GM23338 (cell line): Measurements from ENCODE around the gene LIFR. TPM values are rescaled to one million over a fixed set of nuclear protein-coding genes. Genes with fewer than 3 reads are reported as not detected.

Experiments used
- ATAC-seq: fragments of 200-7000 bp; cut with Tn5 transposase; 3 replicates; pipeline ENCODE4 v1.9.1; 2020
- DNase-seq: peaks from one replicate; pipeline ENCODE4 v3.0.0-alpha.2; 2015; ENCODE audit warnings: low spot score
- H2AFZ ChIP-seq: fragments of 200-600 bp; sonication (generic); 2 replicates; pipeline ENCODE4 v1.8.0; 2016; ENCODE audit warnings: antibody characterized with exemption, mild to moderate bottlenecking, moderate library complexity
- H3F3A ChIP-seq: fragments of 200-600 bp; sonication (generic); replicated peaks from 2 replicates; pipeline ENCODE4 v1.8.0; 2017; ENCODE audit warnings: antibody characterized with exemption, mixed run types, low read depth
- H3K27ac ChIP-seq: fragments of 200-600 bp; sonication (generic); 2 replicates; pipeline ENCODE4 v1.6.1; 2016; ENCODE audit warnings: low read depth
- H3K27me3 ChIP-seq: fragments of 200-600 bp; sonication (generic); 2 replicates; pipeline ENCODE4 v1.8.0; 2016; ENCODE audit warnings: mild to moderate bottlenecking, mixed run types, moderate library complexity; ENCODE audit not compliant: insufficient read depth
- H3K36me3 ChIP-seq: fragments of 200-600 bp; sonication (generic); 2 replicates; pipeline ENCODE4 v1.8.0; 2016; ENCODE audit warnings: mild to moderate bottlenecking; ENCODE audit not compliant: insufficient read depth
- H3K4me1 ChIP-seq: fragments of 200-600 bp; sonication (generic); 2 replicates; pipeline ENCODE4 v1.8.0; 2016; ENCODE audit warnings: mild to moderate bottlenecking, moderate library complexity; ENCODE audit not compliant: insufficient read depth
- H3K4me2 ChIP-seq: fragments of 200-600 bp; sonication (generic); 2 replicates; pipeline ENCODE4 v1.7.1; 2017; ENCODE audit warnings: mixed run types
- H3K4me3 ChIP-seq: fragments of 200-600 bp; sonication (generic); 2 replicates; pipeline ENCODE4 v1.6.1; 2016; ENCODE audit warnings: mixed run types
- H3K79me2 ChIP-seq: fragments of 200-600 bp; sonication (generic); replicated peaks from 2 replicates; pipeline ENCODE4 v1.8.0; 2017; ENCODE audit warnings: mild to moderate bottlenecking; ENCODE audit not compliant: insufficient read depth
- H3K9me2 ChIP-seq: fragments of 200-600 bp; sonication (generic); 2 replicates; pipeline ENCODE4 v1.8.0; 2017; ENCODE audit not compliant: insufficient read depth
- H4K20me1 ChIP-seq: fragments of 200-600 bp; sonication (generic); replicated peaks from 2 replicates; pipeline ENCODE4 v1.8.0; 2017; ENCODE audit warnings: mild to moderate bottlenecking; ENCODE audit not compliant: insufficient read depth
- H3K27ac Mint-ChIP-seq: 2 replicates; pipeline ENCODE4 v1.8.0; 2020; ENCODE audit warnings: inconsistent platforms, mild to moderate bottlenecking, moderate library complexity, mixed read lengths
- H3K27me3 Mint-ChIP-seq: 3 replicates; pipeline ENCODE4 v1.8.0; 2022; ENCODE audit warnings: low read depth, mild to moderate bottlenecking, moderate library complexity, mixed read lengths, inconsistent platforms; ENCODE audit not compliant: insufficient read depth, poor library complexity
- H3K36me3 Mint-ChIP-seq: 3 replicates; pipeline ENCODE4 v1.8.0; 2021; ENCODE audit warnings: low read depth, mild to moderate bottlenecking, inconsistent platforms, moderate library complexity, mixed read lengths
- H3K4me1 Mint-ChIP-seq: 3 replicates; pipeline ENCODE4 v1.8.0; 2020; ENCODE audit warnings: mild to moderate bottlenecking, inconsistent platforms, mixed read lengths
- H3K4me3 Mint-ChIP-seq: 3 replicates; pipeline ENCODE4 v1.8.0; 2021; ENCODE audit warnings: moderate library complexity, mild to moderate bottlenecking, inconsistent platforms, mixed read lengths
- H3K9me3 Mint-ChIP-seq: 3 replicates; pipeline ENCODE4 v1.8.0; 2020; ENCODE audit warnings: moderate library complexity, mild to moderate bottlenecking, inconsistent platforms, mixed read lengths
- EZH2 ChIP-seq: fragments of 200-600 bp; sonication (generic); IDR thresholded peaks from one replicate; pipeline ENCODE4 v1.8.0; 2017; ENCODE audit warnings: antibody characterized with exemption, mild to moderate bottlenecking, low read depth; ENCODE audit not compliant: unreplicated experiment
- JUNB ChIP-seq: IDR thresholded peaks from one replicate; pipeline ENCODE4 v1.6.1; 2016; ENCODE audit warnings: antibody characterized with exemption; ENCODE audit not compliant: unreplicated experiment
- STAT1 ChIP-seq: IDR thresholded peaks from one replicate; pipeline ENCODE4 v1.6.1; 2016; ENCODE audit warnings: antibody characterized with exemption; ENCODE audit not compliant: unreplicated experiment
- ZNF114 ChIP-seq: fragments of 250-450 bp; sonication (Bioruptor Pico); IDR thresholded peaks from 2 replicates; pipeline ENCODE4 v1.5.0; 2020; ENCODE audit warnings: mild to moderate bottlenecking, moderate library complexity
- ZNF331 ChIP-seq: fragments of 250-450 bp; sonication (Bioruptor Pico); IDR thresholded peaks from 2 replicates; pipeline ENCODE4 v1.5.0; 2020; ENCODE audit warnings: low read depth, mild to moderate bottlenecking, moderate library complexity
- polyA plus RNA-seq: library from polyadenylated mRNA; unstranded; fragments of >200 nt; fragmentation: Nextera tagmentation; extraction: Ambion mirVana; gene quantifications from 2 replicates; pipeline ENCODE4 v1.2.1, GENCODE V29; 2016
- total RNA-seq: library from RNA; depleted of rRNA; stranded (reverse); fragments of >200 nt; shearing (Covaris generic); gene quantifications from 2 replicates; pipeline ENCODE4 v1.2.3, GENCODE V29; 2014
- TF ChIP-seq, protein P1 (sequence below): fragments of 250-450 bp; sonication (Bioruptor Pico); IDR thresholded peaks from 2 replicates; pipeline ENCODE4 v1.5.0; 2020; ENCODE audit warnings: mild to moderate bottlenecking, moderate library complexity
- TF ChIP-seq, protein P2 (sequence below), 2 experiments: fragments of 200-600 bp in 1 of 2; sonication (generic) in 1 of 2; conservative IDR thresholded peaks; 2 replicates each; pipeline versions ENCODE4 v1.5.1 to v1.6.1; 2016 to 2017; ENCODE audit warnings: antibody characterized with exemption in 2 of 2, low read depth in 2 of 2, mild to moderate bottlenecking in 2 of 2, moderate library complexity in 1 of 2
- TF ChIP-seq, protein P3 (sequence below): IDR thresholded peaks from 2 replicates; pipeline ENCODE4 v1.6.1; 2016; ENCODE audit warnings: antibody characterized with exemption
- TF ChIP-seq, protein P4 (sequence below): IDR thresholded peaks from one replicate; pipeline ENCODE4 v1.6.1; 2018; ENCODE audit warnings: antibody characterized with exemption; ENCODE audit not compliant: unreplicated experiment

LIFR gene
- total and polyA plus RNA-seq, 2 experiments from 2014 or later, result 11.0 to 25.2 TPM

DNA sequence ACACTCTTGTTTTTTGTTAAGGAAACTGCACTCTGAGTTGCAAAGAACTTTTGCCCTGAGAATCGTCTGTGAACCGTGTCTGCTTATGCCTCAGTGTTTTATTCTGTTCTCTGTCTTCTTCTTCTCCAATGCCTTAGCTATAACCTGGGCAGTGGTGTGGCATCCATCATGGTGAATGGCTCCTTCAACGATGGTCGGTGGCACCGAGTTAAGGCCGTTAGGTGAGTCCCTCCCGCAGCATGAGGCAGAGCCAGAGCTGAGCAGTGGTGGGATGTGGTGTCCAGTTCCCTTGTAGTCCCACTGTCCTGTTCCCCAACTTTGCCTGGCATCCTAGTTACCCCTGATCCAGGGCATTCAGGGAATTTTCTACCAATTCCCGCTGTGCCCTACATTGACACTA lies 98.3 kb downstream of the LIFR start:
- Mint-ChIP-seq H3K27me3 (peaks cover 5% of the 10 kb centered on the region), H3K36me3 (no peaks in the 10 kb centered on the region), H3K4me1 (no peaks in the 10 kb centered on the region), H3K9me3 (no peaks in the 10 kb centered on the region), H3K27ac (no peak overlapping the region), H3K4me3 (no peak overlapping the region)
- Histone ChIP-seq H3K4me1 (no peaks in the 10 kb centered on the region), H3K79me2 (no peaks in the 10 kb centered on the region), H3K4me2 (no peak overlapping the region), H2AFZ (no peak overlapping the region), H3K27me3 (no peaks in the 10 kb centered on the region), H3K36me3 (no peaks in the 10 kb centered on the region), H3K9me2 (peaks cover 15% of the 10 kb centered on the region; the same call in 1 of the 2 replicates), H3K4me3 (no peak overlapping the region), H3K27ac (no peak overlapping the region), H3F3A (no peaks in the 10 kb centered on the region), H4K20me1 (no peaks in the 10 kb centered on the region)
- ATAC-seq, result no peak
- TF ChIP-seq, protein P1, sequence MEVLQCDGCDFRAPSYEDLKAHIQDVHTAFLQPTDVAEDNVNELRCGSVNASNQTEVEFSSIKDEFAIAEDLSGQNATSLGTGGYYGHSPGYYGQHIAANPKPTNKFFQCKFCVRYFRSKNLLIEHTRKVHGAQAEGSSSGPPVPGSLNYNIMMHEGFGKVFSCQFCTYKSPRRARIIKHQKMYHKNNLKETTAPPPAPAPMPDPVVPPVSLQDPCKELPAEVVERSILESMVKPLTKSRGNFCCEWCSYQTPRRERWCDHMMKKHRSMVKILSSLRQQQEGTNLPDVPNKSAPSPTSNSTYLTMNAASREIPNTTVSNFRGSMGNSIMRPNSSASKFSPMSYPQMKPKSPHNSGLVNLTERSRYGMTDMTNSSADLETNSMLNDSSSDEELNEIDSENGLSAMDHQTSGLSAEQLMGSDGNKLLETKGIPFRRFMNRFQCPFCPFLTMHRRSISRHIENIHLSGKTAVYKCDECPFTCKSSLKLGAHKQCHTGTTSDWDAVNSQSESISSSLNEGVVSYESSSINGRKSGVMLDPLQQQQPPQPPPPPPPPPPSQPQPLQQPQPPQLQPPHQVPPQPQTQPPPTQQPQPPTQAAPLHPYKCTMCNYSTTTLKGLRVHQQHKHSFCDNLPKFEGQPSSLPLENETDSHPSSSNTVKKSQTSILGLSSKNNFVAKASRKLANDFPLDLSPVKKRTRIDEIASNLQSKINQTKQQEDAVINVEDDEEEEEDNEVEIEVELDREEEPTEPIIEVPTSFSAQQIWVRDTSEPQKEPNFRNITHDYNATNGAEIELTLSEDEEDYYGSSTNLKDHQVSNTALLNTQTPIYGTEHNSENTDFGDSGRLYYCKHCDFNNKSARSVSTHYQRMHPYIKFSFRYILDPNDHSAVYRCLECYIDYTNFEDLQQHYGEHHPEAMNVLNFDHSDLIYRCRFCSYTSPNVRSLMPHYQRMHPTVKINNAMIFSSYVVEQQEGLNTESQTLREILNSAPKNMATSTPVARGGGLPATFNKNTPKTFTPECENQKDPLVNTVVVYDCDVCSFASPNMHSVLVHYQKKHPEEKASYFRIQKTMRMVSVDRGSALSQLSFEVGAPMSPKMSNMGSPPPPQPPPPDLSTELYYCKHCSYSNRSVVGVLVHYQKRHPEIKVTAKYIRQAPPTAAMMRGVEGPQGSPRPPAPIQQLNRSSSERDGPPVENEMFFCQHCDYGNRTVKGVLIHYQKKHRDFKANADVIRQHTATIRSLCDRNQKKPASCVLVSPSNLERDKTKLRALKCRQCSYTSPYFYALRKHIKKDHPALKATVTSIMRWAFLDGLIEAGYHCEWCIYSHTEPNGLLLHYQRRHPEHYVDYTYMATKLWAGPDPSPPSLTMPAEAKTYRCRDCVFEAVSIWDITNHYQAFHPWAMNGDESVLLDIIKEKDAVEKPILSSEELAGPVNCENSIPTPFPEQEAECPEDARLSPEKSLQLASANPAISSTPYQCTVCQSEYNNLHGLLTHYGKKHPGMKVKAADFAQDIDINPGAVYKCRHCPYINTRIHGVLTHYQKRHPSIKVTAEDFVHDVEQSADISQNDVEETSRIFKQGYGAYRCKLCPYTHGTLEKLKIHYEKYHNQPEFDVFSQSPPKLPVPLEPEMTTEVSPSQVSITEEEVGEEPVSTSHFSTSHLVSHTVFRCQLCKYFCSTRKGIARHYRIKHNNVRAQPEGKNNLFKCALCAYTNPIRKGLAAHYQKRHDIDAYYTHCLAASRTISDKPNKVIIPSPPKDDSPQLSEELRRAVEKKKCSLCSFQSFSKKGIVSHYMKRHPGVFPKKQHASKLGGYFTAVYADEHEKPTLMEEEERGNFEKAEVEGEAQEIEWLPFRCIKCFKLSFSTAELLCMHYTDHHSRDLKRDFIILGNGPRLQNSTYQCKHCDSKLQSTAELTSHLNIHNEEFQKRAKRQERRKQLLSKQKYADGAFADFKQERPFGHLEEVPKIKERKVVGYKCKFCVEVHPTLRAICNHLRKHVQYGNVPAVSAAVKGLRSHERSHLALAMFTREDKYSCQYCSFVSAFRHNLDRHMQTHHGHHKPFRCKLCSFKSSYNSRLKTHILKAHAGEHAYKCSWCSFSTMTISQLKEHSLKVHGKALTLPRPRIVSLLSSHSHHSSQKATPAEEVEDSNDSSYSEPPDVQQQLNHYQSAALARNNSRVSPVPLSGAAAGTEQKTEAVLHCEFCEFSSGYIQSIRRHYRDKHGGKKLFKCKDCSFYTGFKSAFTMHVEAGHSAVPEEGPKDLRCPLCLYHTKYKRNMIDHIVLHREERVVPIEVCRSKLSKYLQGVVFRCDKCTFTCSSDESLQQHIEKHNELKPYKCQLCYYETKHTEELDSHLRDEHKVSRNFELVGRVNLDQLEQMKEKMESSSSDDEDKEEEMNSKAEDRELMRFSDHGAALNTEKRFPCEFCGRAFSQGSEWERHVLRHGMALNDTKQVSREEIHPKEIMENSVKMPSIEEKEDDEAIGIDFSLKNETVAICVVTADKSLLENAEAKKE (CRISPR knock-in tag), result no peak
- TF ChIP-seq ZNF331 (CRISPR knock-in tag) (no peak), JUNB (no peak), EZH2 (no peak), STAT1 (no peak), ZNF114 (no peak)
- TF ChIP-seq, protein P2, sequence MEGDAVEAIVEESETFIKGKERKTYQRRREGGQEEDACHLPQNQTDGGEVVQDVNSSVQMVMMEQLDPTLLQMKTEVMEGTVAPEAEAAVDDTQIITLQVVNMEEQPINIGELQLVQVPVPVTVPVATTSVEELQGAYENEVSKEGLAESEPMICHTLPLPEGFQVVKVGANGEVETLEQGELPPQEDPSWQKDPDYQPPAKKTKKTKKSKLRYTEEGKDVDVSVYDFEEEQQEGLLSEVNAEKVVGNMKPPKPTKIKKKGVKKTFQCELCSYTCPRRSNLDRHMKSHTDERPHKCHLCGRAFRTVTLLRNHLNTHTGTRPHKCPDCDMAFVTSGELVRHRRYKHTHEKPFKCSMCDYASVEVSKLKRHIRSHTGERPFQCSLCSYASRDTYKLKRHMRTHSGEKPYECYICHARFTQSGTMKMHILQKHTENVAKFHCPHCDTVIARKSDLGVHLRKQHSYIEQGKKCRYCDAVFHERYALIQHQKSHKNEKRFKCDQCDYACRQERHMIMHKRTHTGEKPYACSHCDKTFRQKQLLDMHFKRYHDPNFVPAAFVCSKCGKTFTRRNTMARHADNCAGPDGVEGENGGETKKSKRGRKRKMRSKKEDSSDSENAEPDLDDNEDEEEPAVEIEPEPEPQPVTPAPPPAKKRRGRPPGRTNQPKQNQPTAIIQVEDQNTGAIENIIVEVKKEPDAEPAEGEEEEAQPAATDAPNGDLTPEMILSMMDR (conservative IDR thresholded peaks at IDR 0.05; ENCODE audit: low read depth in 2 of 2), result no peak
- TF ChIP-seq, protein P3, sequence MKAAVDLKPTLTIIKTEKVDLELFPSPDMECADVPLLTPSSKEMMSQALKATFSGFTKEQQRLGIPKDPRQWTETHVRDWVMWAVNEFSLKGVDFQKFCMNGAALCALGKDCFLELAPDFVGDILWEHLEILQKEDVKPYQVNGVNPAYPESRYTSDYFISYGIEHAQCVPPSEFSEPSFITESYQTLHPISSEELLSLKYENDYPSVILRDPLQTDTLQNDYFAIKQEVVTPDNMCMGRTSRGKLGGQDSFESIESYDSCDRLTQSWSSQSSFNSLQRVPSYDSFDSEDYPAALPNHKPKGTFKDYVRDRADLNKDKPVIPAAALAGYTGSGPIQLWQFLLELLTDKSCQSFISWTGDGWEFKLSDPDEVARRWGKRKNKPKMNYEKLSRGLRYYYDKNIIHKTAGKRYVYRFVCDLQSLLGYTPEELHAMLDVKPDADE, result no peak
- TF ChIP-seq, protein P4, sequence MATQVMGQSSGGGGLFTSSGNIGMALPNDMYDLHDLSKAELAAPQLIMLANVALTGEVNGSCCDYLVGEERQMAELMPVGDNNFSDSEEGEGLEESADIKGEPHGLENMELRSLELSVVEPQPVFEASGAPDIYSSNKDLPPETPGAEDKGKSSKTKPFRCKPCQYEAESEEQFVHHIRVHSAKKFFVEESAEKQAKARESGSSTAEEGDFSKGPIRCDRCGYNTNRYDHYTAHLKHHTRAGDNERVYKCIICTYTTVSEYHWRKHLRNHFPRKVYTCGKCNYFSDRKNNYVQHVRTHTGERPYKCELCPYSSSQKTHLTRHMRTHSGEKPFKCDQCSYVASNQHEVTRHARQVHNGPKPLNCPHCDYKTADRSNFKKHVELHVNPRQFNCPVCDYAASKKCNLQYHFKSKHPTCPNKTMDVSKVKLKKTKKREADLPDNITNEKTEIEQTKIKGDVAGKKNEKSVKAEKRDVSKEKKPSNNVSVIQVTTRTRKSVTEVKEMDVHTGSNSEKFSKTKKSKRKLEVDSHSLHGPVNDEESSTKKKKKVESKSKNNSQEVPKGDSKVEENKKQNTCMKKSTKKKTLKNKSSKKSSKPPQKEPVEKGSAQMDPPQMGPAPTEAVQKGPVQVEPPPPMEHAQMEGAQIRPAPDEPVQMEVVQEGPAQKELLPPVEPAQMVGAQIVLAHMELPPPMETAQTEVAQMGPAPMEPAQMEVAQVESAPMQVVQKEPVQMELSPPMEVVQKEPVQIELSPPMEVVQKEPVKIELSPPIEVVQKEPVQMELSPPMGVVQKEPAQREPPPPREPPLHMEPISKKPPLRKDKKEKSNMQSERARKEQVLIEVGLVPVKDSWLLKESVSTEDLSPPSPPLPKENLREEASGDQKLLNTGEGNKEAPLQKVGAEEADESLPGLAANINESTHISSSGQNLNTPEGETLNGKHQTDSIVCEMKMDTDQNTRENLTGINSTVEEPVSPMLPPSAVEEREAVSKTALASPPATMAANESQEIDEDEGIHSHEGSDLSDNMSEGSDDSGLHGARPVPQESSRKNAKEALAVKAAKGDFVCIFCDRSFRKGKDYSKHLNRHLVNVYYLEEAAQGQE, result no peak
- DNase-seq, result no peak
